Osteocyte (in vitro differentiated cells): ENCODE results near the gene UNC119B. TPM values are rescaled to one million over a fixed set of nuclear protein-coding genes. Genes with fewer than 3 reads are reported as not detected.

ENCODE experiments used
- DNase-seq: peaks from one replicate; pipeline ENCODE4 v3.0.0; 2021; ENCODE audit warnings: mixed read lengths; ENCODE audit not compliant: unreplicated experiment; ENCODE audit errors: extremely low spot score
- H3K27ac Mint-ChIP-seq: one replicate; pipeline ENCODE4 v1.8.0; 2021; ENCODE audit warnings: mild to moderate bottlenecking, mixed read lengths; ENCODE audit not compliant: unreplicated experiment
- H3K27me3 Mint-ChIP-seq: one replicate; pipeline ENCODE4 v1.8.0; 2021; ENCODE audit warnings: mixed read lengths; ENCODE audit not compliant: unreplicated experiment
- H3K36me3 Mint-ChIP-seq: one replicate; pipeline ENCODE4 v1.8.0; 2021; ENCODE audit warnings: mixed read lengths; ENCODE audit not compliant: unreplicated experiment
- H3K4me1 Mint-ChIP-seq: one replicate; pipeline ENCODE4 v1.8.0; 2021; ENCODE audit warnings: mixed read lengths; ENCODE audit not compliant: unreplicated experiment
- H3K4me3 Mint-ChIP-seq: one replicate; pipeline ENCODE4 v1.8.0; 2021; ENCODE audit warnings: mild to moderate bottlenecking, moderate library complexity, mixed read lengths; ENCODE audit not compliant: unreplicated experiment
- H3K9me3 Mint-ChIP-seq: one replicate; pipeline ENCODE4 v1.8.0; 2021; ENCODE audit warnings: mixed read lengths; ENCODE audit not compliant: unreplicated experiment
- CTCF ChIP-seq: fragments of 200-600 bp; sonication (generic); IDR thresholded peaks from 2 replicates; pipeline ENCODE4 v1.5.0; 2021; ENCODE audit warnings: antibody characterized with exemption, mild to moderate bottlenecking, moderate library complexity
- total RNA-seq: library from RNA; stranded (reverse); gene quantifications from 2 replicates; pipeline ENCODE4 v1.2.1, GENCODE V29; 2021

The UNC119B gene
- total RNA-seq, 1 donor from 2014 or later = 27.9 TPM

DNA sequence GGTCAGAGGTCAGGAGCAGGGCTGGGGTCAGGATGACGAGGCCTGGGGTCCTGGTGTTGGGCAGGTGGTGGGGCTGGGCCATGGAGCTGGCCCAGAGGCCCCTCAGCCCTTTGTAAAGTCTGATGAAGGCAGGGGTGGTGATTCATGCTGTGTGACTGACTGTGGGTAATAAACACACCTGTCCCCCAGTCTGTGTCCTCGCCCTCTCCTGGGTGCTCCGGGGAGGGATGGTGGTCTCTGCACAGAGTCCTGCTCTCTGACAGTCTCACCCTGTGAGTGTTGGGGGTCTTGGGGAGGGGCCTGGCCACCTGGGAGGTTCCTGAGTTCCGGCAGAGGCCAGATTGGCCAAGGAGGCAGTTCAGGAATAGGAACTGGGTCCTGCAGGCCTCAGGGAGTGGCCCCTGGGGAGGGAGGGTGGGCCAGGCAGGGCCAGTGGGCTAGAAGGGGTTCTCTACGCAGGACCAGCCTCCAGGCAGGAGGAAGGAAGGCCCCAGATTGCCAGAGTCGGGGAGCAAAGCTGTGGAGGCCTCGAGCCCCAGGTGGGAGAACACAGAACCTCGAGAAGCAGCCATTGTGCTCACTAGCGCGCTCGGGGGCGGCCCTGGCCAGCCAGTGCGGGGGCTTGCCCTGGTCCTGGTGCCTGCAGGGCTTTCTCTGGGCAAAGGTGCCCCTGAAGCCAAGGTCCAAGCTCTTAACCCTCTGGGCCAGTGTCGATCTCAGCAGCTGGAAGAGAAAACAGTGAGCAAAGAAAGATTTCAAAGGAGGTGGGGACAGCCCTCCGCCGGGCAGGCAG, 29.8 kb downstream of the UNC119B start:
- Mint-ChIP-seq H3K27ac (no peak overlapping the region), H3K27me3 (no peaks in the 10 kb centered on the region), H3K4me1 (no peaks in the 10 kb centered on the region), H3K36me3 (no peaks in the 10 kb centered on the region), H3K4me3 (no peak overlapping the region), H3K9me3 (no peaks in the 10 kb centered on the region)
- TF ChIP-seq CTCF = no peak
- DNase-seq = no peak

DNA sequence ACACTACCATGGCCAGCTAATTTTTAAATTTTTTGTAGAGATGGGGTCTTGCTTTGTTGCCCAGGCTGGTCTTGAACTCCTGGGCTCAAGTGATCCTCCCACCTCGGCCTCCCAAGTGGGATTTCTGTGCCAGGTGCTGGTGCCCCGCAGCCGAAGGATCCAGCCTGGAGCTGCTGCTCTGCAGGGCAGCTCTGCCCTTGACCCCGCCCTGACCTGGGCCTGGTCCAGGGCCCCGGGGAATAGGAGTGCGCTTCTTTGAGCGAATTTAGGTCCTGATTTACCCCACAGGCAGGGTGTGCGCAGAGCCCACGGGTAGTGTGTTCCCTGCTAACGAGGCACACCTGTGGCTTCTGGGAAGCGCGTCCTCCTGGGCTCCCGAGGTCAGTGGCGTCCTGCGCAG, 30.6 kb downstream of the UNC119B start:
- DNase-seq = no peak
- Mint-ChIP-seq H3K4me1 (no peaks in the 10 kb centered on the region), H3K27me3 (no peaks in the 10 kb centered on the region), H3K36me3 (no peaks in the 10 kb centered on the region), H3K27ac (no peak overlapping the region), H3K9me3 (no peaks in the 10 kb centered on the region), H3K4me3 (no peak overlapping the region)
- TF ChIP-seq CTCF = no peak

DNA sequence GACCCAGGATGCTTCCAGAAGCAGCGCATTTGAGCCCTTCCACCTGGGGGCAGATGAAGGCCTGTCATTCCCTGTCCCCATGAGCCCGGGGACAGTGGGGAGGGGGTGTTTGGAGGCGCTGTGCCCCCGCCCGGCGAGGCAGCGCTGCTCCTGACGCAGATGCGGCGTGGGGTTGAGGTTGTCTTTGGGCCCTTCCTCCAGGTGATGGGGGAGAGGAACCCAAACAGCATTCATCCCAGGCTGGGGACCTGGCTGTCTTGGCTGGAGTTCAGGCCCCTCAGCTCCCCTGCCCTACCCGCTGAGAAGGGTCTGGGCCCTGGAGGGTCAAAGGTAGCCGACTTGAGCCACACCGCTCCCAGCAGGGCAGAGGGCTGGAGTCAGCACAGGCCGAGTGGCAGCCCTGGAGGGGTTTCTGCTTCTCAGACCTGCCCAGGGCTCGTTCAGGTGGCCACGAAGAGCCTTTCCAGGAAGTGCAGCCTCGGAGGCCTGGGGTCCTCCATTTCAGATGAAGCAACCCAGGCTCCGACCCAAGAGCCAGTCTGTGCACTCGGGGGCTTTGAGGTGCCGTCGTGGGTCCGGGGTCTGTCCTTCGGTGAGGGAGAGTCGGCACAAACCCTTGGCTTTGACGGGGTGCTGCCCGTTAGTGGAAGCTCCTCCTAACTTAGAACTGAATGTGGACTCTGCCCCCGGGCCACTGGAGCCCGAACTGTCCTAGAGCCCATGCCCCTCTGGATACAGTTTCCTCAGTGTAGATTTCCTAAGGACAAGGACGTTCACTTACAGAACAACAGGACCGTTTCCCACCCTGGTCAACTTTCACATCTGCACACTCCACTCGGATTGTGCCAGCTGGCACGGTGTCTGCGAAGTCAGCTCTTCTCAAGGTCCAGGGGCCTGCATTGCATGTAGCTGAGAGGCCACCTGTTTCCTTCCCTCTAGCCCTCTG, 31.5 kb downstream of the UNC119B start:
- no peak for DNase-seq
- no peaks in the 10 kb centered on the region for H3K9me3 Mint-ChIP-seq
- H3K27me3 Mint-ChIP-seq = no peaks in the 10 kb centered on the region
- H3K4me1 Mint-ChIP-seq = no peaks in the 10 kb centered on the region
- H3K27ac Mint-ChIP-seq = no peak overlapping the region
- no peak for TF ChIP-seq CTCF
- H3K36me3 Mint-ChIP-seq = no peaks in the 10 kb centered on the region
- no peak overlapping the region for H3K4me3 Mint-ChIP-seq

- TF ChIP-seq CTCF = no peak
- DNase-seq = no peak
- no peaks in the 10 kb centered on the region for H3K36me3 Mint-ChIP-seq
- no peaks in the 10 kb centered on the region for H3K4me1 Mint-ChIP-seq
- no peaks in the 10 kb centered on the region for H3K27me3 Mint-ChIP-seq
- no peak overlapping the region for H3K27ac Mint-ChIP-seq
- no peak overlapping the region for H3K4me3 Mint-ChIP-seq
- H3K9me3 Mint-ChIP-seq = no peaks in the 10 kb centered on the region
These were observed 34.8 kb downstream of the UNC119B start for GRCh38 chr12:120744922-120745493.
